ENCODE results near the gene PCLAF.

The PCLAF gene

GRCh38 chr15:64381000-64381751 is at the start of gene PCLAF:
PCLAF (minus strand) TSS chr15:64381441; CDS start chr15:64381371, 70 bp downstream.
- peaks cover 27% of the 10 kb centered on the region for H3K4me1 ChIP-seq (ENCODE audit: control insufficient read depth, low read length)
- peak within 1 kb of the TSS; percentile 89 for H3K4me2 ChIP-seq (ENCODE audit: low read length)
- H3K4me3 ChIP-seq (ENCODE audit: low read length) = peak within 1 kb of the TSS; percentile 98
- H3K27me3 ChIP-seq (ENCODE audit: control insufficient read depth, low read length) = no peaks in the 10 kb centered on the region
- H3F3A ChIP-seq (ENCODE audit: control insufficient read depth, insufficient read depth) = peaks cover 6% of the 10 kb centered on the region
- 0 out of 2 replicates have a peak, but pooled peaks cover 4% of the 10 kb centered on the region for H4K20me1 ChIP-seq (ENCODE audit: control insufficient read depth, insufficient read depth, low read depth, low read length)
- H3K27ac ChIP-seq (ENCODE audit: low read depth, low read length) = peak within 1 kb of the TSS; percentile 66
- no peaks in the 10 kb centered on the region for H3K9me3 ChIP-seq (ENCODE audit: control insufficient read depth, insufficient read depth, low read length)
- no peaks in the 10 kb centered on the region for H3K9me2 ChIP-seq (replicated peaks; ENCODE audit: control insufficient read depth, low read length)
- peaks cover 49% of the 10 kb centered on the region for H3K79me2 ChIP-seq (ENCODE audit: control insufficient read depth, low read length)
- peaks cover 42% of the 10 kb centered on the region for H3K36me3 ChIP-seq (ENCODE audit: control insufficient read depth, low read length)
- TF ChIP-seq CTCF (IDR thresholded peaks at IDR 0.05; ENCODE audit: low read depth, low read length, poor library complexity, severe bottlenecking) = no peak
- no peak for TF ChIP-seq EZH2phosphoT487 (IDR thresholded peaks at IDR 0.05; ENCODE audit: borderline replicate concordance, low read length)

- H3K4me2 ChIP-seq (ENCODE audit: low read length) = no peak overlapping the region
- no peaks in the 10 kb centered on the region for H3K79me2 ChIP-seq (ENCODE audit: control insufficient read depth, low read length)
- peaks cover 13% of the 10 kb centered on the region for H3K4me1 ChIP-seq (ENCODE audit: control insufficient read depth, low read length)
- no peaks in the 10 kb centered on the region for H3K9me3 ChIP-seq (ENCODE audit: control insufficient read depth, insufficient read depth, low read length)
- H4K20me1 ChIP-seq (ENCODE audit: control insufficient read depth, insufficient read depth, low read depth, low read length) = no peaks in the 10 kb centered on the region
- H3K9me2 ChIP-seq (replicated peaks; ENCODE audit: control insufficient read depth, low read length) = no peaks in the 10 kb centered on the region
- peaks cover 6% of the 10 kb centered on the region; the same call in 1 of the 2 replicates for H3K36me3 ChIP-seq (ENCODE audit: control insufficient read depth, low read length)
- H3K4me3 ChIP-seq (ENCODE audit: low read length) = no peak overlapping the region
- TF ChIP-seq EZH2phosphoT487 (IDR thresholded peaks at IDR 0.05; ENCODE audit: borderline replicate concordance, low read length) (no peak), CTCF (IDR thresholded peaks at IDR 0.05; ENCODE audit: low read depth, low read length, poor library complexity, severe bottlenecking) (no peak)
- no peaks in the 10 kb centered on the region for H3F3A ChIP-seq (ENCODE audit: control insufficient read depth, insufficient read depth)
- no peak overlapping the region for H3K27ac ChIP-seq (ENCODE audit: low read depth, low read length)
- no peaks in the 10 kb centered on the region for H3K27me3 ChIP-seq (ENCODE audit: control insufficient read depth, low read length)
Observed at GRCh38 chr15:64430000-64430735, 48.9 kb upstream of the PCLAF start.

- Histone ChIP-seq H3K36me3 (ENCODE audit: control insufficient read depth, low read length) (peaks cover 7% of the 10 kb centered on the region), H4K20me1 (ENCODE audit: control insufficient read depth, insufficient read depth, low read depth, low read length) (no peaks in the 10 kb centered on the region), H3K27ac (ENCODE audit: low read depth, low read length) (no peak overlapping the region), H3K79me2 (ENCODE audit: control insufficient read depth, low read length) (no peaks in the 10 kb centered on the region), H3K4me2 (ENCODE audit: low read length) (no peak overlapping the region), H3K4me3 (ENCODE audit: low read length) (no peak overlapping the region), H3K4me1 (ENCODE audit: control insufficient read depth, low read length) (peaks cover 13% of the 10 kb centered on the region), H3K27me3 (ENCODE audit: control insufficient read depth, low read length) (no peaks in the 10 kb centered on the region), H3K9me2 (replicated peaks; ENCODE audit: control insufficient read depth, low read length) (no peaks in the 10 kb centered on the region), H3F3A (ENCODE audit: control insufficient read depth, insufficient read depth) (no peaks in the 10 kb centered on the region), H3K9me3 (ENCODE audit: control insufficient read depth, insufficient read depth, low read length) (no peaks in the 10 kb centered on the region)
- TF ChIP-seq CTCF (IDR thresholded peaks at IDR 0.05; ENCODE audit: low read depth, low read length, poor library complexity, severe bottlenecking) (no peak), EZH2phosphoT487 (IDR thresholded peaks at IDR 0.05; ENCODE audit: borderline replicate concordance, low read length) (no peak)
Observed at GRCh38 chr15:64429448-64429847, 48.2 kb upstream of the PCLAF start.
